Liver (tissue), 9 donors: Measurements from ENCODE around the gene OTOP3. TPM values are rescaled to one million over a fixed set of nuclear protein-coding genes. Genes with fewer than 3 reads are reported as not detected.

Experiments used
- DNase-seq: peaks from one replicate; pipeline ENCODE4 v3.0.0-alpha.2; 2017; ENCODE audit warnings: low spot score
- H3K27ac ChIP-seq, 2 donors: one replicate each; pipeline ENCODE4 v1.7.0; 2013; ENCODE audit warnings: inconsistent platforms in 2 of 2, low read length in 2 of 2, control low read depth in 1 of 2, low read depth in 1 of 2, mild to moderate bottlenecking in 1 of 2
- H3K27me3 ChIP-seq, 4 donors: one replicate each; pipeline versions ENCODE4 v1.6.1 to v1.7.0; 2013; ENCODE audit warnings: low read length in 3 of 4, inconsistent platforms in 1 of 4, mild to moderate bottlenecking in 1 of 4, moderate library complexity in 1 of 4; ENCODE audit not compliant: control insufficient read depth in 4 of 4, insufficient read depth in 4 of 4
- H3K36me3 ChIP-seq, 4 donors: one replicate each; pipeline versions ENCODE4 v1.6.1 to v1.7.0; 2013; ENCODE audit warnings: low read length in 3 of 4, mild to moderate bottlenecking in 3 of 4, low read depth in 1 of 4, moderate library complexity in 1 of 4; ENCODE audit not compliant: control insufficient read depth in 4 of 4, insufficient read depth in 3 of 4
- H3K4me1 ChIP-seq, 4 donors: one replicate each; pipeline versions ENCODE4 v1.6.1 to v1.7.0; 2013; ENCODE audit warnings: low read length in 3 of 4, mild to moderate bottlenecking in 3 of 4, moderate library complexity in 1 of 4; ENCODE audit not compliant: control insufficient read depth in 4 of 4, insufficient read depth in 4 of 4
- H3K4me3 ChIP-seq, 3 donors: one replicate each; pipeline versions ENCODE4 v1.6.1 to v1.7.0; 2013; ENCODE audit warnings: low read length in 3 of 3, control low read depth in 1 of 3, low read depth in 1 of 3, mild to moderate bottlenecking in 1 of 3
- H3K9ac ChIP-seq, 2 donors: one replicate each; pipeline ENCODE4 v1.7.0; 2013; ENCODE audit warnings: low read length in 2 of 2, mild to moderate bottlenecking in 2 of 2, moderate library complexity in 2 of 2, control low read depth in 1 of 2, low read depth in 1 of 2
- H3K9me3 ChIP-seq, 4 donors: one replicate each; pipeline versions ENCODE4 v1.6.1 to v1.7.0; 2013; ENCODE audit warnings: low read length in 3 of 4; ENCODE audit not compliant: control insufficient read depth in 4 of 4
- EGR1 ChIP-seq, 2 donors: IDR thresholded peaks; 2 replicates each; pipeline ENCODE4 v1.6.1; 2016 to 2018; ENCODE audit warnings: antibody characterized with exemption in 2 of 2, low read depth in 2 of 2
- FOXA1 ChIP-seq: IDR thresholded peaks from 2 replicates; pipeline ENCODE4 v1.6.1; 2016; ENCODE audit warnings: antibody characterized with exemption
- FOXA2 ChIP-seq: IDR thresholded peaks from 2 replicates; pipeline ENCODE4 v1.6.1; 2016; ENCODE audit warnings: antibody characterized with exemption
- GABPA ChIP-seq, 2 donors: IDR thresholded peaks in 1 of 2; conservative IDR thresholded peaks in 1 of 2; 2 replicates each; pipeline ENCODE4 v1.6.1; 2016; ENCODE audit warnings: antibody characterized with exemption in 2 of 2, mild to moderate bottlenecking in 1 of 2, moderate library complexity in 1 of 2
- HNF4A ChIP-seq, 2 donors: conservative IDR thresholded peaks; 2 replicates each; pipeline ENCODE4 v1.6.1; 2016; ENCODE audit warnings: antibody characterized with exemption in 2 of 2, mild to moderate bottlenecking in 2 of 2
- HNF4G ChIP-seq: IDR thresholded peaks from 2 replicates; pipeline ENCODE4 v1.6.1; 2016; ENCODE audit warnings: antibody characterized with exemption
- JUND ChIP-seq, 2 donors: IDR thresholded peaks; 2 replicates each; pipeline ENCODE4 v1.6.1; 2016; ENCODE audit warnings: antibody characterized with exemption in 2 of 2
- NR2F2 ChIP-seq: IDR thresholded peaks from 2 replicates; pipeline ENCODE4 v1.6.1; 2016; ENCODE audit warnings: antibody characterized with exemption
- RAD21 ChIP-seq, 2 donors: IDR thresholded peaks; 2 replicates each; pipeline ENCODE4 v1.6.1; 2016; ENCODE audit warnings: antibody characterized with exemption in 2 of 2, mild to moderate bottlenecking in 2 of 2
- RXRA ChIP-seq, 2 donors: IDR thresholded peaks; 2 replicates each; pipeline ENCODE4 v1.6.1; 2017 to 2018; ENCODE audit warnings: antibody characterized with exemption in 2 of 2, mild to moderate bottlenecking in 1 of 2
- SP1 ChIP-seq: IDR thresholded peaks from 2 replicates; pipeline ENCODE4 v1.6.1; 2018; ENCODE audit warnings: antibody characterized with exemption, mild to moderate bottlenecking
- TAF1 ChIP-seq: conservative IDR thresholded peaks from 2 replicates; pipeline ENCODE4 v1.6.1; 2016; ENCODE audit warnings: antibody characterized with exemption, mild to moderate bottlenecking
- YY1 ChIP-seq: IDR thresholded peaks from 2 replicates; pipeline ENCODE4 v1.6.1; 2016; ENCODE audit warnings: antibody characterized with exemption, mild to moderate bottlenecking
- WGBS: extraction: QIAGEN DNeasy Blood & Tissue Kit; methylation state at CpG from one replicate; pipeline ENCODE4 v1.1.7; 2013; 5-methylcytosine and 5-hydroxymethylcytosine counted together
- polyA plus RNA-seq, 2 donors: library from polyadenylated mRNA; stranded (reverse) in 1 of 2; unstranded in 1 of 2; fragments of 200-250 nt in 1 of 2; fragments of >200 nt in 1 of 2; fragmentation: Nextera tagmentation in 1 of 2; extraction: Ambion mirVana in 1 of 2; gene quantifications; one replicate each; pipeline versions ENCODE4 v1.2.1 to v1.2.3, GENCODE V29; 2013 to 2015
- total RNA-seq, 2 donors: library from RNA; depleted of rRNA; stranded (reverse); fragments of >200 nt; gene quantifications; one replicate each; pipeline ENCODE4 v1.2.3, GENCODE V29; 2014
- TF ChIP-seq, protein P1 (sequence below): IDR thresholded peaks from 2 replicates; pipeline ENCODE4 v1.6.1; 2016; ENCODE audit warnings: antibody characterized with exemption
- TF ChIP-seq, protein P2 (sequence below): IDR thresholded peaks from 2 replicates; pipeline ENCODE4 v1.6.1; 2016; ENCODE audit warnings: antibody characterized with exemption
- TF ChIP-seq, protein P3 (sequence below): fragments of 150-350 bp; IDR thresholded peaks from 2 replicates; pipeline ENCODE4 v1.5.1; 2017; ENCODE audit warnings: improper control_type of control experiment, low read depth, low read length; ENCODE audit not compliant: missing input control
- TF ChIP-seq, protein P4 (sequence below): IDR thresholded peaks from 2 replicates; pipeline ENCODE4 v1.6.1; 2016; ENCODE audit warnings: antibody characterized with exemption
- TF ChIP-seq, protein P5 (sequence below): IDR thresholded peaks from 2 replicates; pipeline ENCODE4 v1.6.1; 2016; ENCODE audit warnings: antibody characterized with exemption, mild to moderate bottlenecking
- donor health status: healthy.
- donor health status: healthy.
- donor health status: healthy.
- donor health status: healthy.
- donor health status: healthy.

The OTOP3 gene
- total and polyA plus RNA-seq, 4 donors, result not detected

DNA sequence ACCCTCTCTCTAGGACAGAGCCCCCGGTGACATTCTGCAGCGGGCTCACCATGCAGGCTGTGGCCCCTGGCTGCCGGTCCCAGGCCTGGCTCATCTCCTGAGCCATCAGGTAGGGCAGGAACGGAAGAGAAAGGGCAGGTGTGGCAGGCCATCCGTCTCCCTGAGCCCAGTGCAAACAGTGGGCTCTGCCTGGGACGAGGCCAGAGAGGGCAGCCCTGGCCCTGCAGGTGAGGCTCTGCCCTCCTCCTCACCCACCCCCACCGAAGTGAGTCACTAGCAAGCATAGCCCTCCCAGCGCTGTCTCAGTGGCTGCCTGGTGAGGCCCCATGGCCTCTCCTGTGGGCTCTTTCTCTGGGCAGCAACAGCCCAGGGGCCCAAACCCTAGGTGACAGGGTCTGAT lies 14.5 kb downstream of the OTOP3 start (continued):
- TF ChIP-seq EGR1 (IDR thresholded peaks at IDR 0.05; ENCODE audit: low read depth in 2 of 2) (no peak), GABPA (IDR thresholded peaks at IDR 0.05 in 1 of 2, conservative IDR thresholded peaks at IDR 0.05 in 1 of 2) (no peak), HNF4A (conservative IDR thresholded peaks at IDR 0.05) (no peak), JUND (IDR thresholded peaks at IDR 0.05) (no peak)
- TF ChIP-seq, protein P1, sequence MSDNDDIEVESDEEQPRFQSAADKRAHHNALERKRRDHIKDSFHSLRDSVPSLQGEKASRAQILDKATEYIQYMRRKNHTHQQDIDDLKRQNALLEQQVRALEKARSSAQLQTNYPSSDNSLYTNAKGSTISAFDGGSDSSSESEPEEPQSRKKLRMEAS, result no peak

DNA sequence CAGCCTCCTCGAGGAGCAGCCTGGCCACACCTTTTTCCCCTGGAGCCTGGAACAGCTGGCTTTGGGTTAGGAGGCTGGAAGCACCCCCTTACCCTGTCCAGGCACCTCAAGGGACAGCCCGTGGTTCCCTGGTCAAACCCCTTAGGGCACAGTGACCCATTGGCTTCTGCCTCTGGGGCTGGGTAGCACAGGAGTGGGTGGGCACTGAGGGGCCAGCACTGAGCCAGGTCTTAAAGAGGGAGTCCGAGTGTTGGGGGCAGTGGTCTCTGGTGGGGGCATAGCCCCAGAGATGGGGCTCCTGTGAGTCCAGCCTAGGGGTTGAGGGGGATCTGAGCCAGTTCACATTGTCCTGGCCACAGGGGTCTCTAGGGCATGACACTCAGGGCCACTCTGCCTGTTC lies 15.4 kb downstream of the OTOP3 start:
- no peak overlapping the region for H3K27ac ChIP-seq
- 70% methylated on average over 3 of the region's 3 CpGs for WGBS
- no peak overlapping the region for H3K9ac ChIP-seq

More for the DNA sequence above, 15.4 kb downstream of the OTOP3 start:
- H3K4me3 ChIP-seq, result no peak overlapping the region
- no peak for TF ChIP-seq RXRA (IDR thresholded peaks at IDR 0.05)
- TF ChIP-seq FOXA1, result no peak
- TF ChIP-seq JUND (IDR thresholded peaks at IDR 0.05), result no peak
- TF ChIP-seq, protein P1, result no peak
- no peak for TF ChIP-seq NR2F2
- TF ChIP-seq HNF4G, result no peak
- no peak for TF ChIP-seq FOXA2
- TF ChIP-seq, protein P2, sequence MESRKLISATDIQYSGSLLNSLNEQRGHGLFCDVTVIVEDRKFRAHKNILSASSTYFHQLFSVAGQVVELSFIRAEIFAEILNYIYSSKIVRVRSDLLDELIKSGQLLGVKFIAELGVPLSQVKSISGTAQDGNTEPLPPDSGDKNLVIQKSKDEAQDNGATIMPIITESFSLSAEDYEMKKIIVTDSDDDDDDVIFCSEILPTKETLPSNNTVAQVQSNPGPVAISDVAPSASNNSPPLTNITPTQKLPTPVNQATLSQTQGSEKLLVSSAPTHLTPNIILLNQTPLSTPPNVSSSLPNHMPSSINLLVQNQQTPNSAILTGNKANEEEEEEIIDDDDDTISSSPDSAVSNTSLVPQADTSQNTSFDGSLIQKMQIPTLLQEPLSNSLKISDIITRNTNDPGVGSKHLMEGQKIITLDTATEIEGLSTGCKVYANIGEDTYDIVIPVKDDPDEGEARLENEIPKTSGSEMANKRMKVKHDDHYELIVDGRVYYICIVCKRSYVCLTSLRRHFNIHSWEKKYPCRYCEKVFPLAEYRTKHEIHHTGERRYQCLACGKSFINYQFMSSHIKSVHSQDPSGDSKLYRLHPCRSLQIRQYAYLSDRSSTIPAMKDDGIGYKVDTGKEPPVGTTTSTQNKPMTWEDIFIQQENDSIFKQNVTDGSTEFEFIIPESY, result no peak
- TF ChIP-seq, protein P3, sequence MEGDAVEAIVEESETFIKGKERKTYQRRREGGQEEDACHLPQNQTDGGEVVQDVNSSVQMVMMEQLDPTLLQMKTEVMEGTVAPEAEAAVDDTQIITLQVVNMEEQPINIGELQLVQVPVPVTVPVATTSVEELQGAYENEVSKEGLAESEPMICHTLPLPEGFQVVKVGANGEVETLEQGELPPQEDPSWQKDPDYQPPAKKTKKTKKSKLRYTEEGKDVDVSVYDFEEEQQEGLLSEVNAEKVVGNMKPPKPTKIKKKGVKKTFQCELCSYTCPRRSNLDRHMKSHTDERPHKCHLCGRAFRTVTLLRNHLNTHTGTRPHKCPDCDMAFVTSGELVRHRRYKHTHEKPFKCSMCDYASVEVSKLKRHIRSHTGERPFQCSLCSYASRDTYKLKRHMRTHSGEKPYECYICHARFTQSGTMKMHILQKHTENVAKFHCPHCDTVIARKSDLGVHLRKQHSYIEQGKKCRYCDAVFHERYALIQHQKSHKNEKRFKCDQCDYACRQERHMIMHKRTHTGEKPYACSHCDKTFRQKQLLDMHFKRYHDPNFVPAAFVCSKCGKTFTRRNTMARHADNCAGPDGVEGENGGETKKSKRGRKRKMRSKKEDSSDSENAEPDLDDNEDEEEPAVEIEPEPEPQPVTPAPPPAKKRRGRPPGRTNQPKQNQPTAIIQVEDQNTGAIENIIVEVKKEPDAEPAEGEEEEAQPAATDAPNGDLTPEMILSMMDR, result no peak
- TF ChIP-seq, protein P4, sequence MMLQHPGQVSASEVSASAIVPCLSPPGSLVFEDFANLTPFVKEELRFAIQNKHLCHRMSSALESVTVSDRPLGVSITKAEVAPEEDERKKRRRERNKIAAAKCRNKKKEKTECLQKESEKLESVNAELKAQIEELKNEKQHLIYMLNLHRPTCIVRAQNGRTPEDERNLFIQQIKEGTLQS, result no peak
- no peak for TF ChIP-seq HNF4A (conservative IDR thresholded peaks at IDR 0.05)
- no peak for TF ChIP-seq GABPA (IDR thresholded peaks at IDR 0.05 in 1 of 2, conservative IDR thresholded peaks at IDR 0.05 in 1 of 2)
- TF ChIP-seq TAF1, result no peak
- no peak for TF ChIP-seq YY1
- no peak for TF ChIP-seq EGR1 (IDR thresholded peaks at IDR 0.05; ENCODE audit: low read depth in 2 of 2)
- TF ChIP-seq SP1, result no peak
- TF ChIP-seq, protein P5, sequence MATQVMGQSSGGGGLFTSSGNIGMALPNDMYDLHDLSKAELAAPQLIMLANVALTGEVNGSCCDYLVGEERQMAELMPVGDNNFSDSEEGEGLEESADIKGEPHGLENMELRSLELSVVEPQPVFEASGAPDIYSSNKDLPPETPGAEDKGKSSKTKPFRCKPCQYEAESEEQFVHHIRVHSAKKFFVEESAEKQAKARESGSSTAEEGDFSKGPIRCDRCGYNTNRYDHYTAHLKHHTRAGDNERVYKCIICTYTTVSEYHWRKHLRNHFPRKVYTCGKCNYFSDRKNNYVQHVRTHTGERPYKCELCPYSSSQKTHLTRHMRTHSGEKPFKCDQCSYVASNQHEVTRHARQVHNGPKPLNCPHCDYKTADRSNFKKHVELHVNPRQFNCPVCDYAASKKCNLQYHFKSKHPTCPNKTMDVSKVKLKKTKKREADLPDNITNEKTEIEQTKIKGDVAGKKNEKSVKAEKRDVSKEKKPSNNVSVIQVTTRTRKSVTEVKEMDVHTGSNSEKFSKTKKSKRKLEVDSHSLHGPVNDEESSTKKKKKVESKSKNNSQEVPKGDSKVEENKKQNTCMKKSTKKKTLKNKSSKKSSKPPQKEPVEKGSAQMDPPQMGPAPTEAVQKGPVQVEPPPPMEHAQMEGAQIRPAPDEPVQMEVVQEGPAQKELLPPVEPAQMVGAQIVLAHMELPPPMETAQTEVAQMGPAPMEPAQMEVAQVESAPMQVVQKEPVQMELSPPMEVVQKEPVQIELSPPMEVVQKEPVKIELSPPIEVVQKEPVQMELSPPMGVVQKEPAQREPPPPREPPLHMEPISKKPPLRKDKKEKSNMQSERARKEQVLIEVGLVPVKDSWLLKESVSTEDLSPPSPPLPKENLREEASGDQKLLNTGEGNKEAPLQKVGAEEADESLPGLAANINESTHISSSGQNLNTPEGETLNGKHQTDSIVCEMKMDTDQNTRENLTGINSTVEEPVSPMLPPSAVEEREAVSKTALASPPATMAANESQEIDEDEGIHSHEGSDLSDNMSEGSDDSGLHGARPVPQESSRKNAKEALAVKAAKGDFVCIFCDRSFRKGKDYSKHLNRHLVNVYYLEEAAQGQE, result no peak
- no peak for TF ChIP-seq RAD21 (IDR thresholded peaks at IDR 0.05)
- DNase-seq, result no peak
- no peaks in the 10 kb centered on the region for H3K27me3 ChIP-seq
- no peaks in the 10 kb centered on the region for H3K36me3 ChIP-seq
- no peaks in the 10 kb centered on the region for H3K9me3 ChIP-seq
- H3K4me1 ChIP-seq, result no peaks in the 10 kb centered on the region
